KMS-11 (cell line): ENCODE data around the gene HECTD2.

ENCODE experiments used
- H2AFZ ChIP-seq: fragments of 200-600 bp; sonication (generic); 2 replicates; pipeline ENCODE4 v1.6.1; 2016; ENCODE audit warnings: antibody characterized with exemption, mixed run types, low read depth
- H3K27ac ChIP-seq: fragments of 200-600 bp; sonication (generic); 2 replicates; pipeline ENCODE4 v1.6.1; 2016; ENCODE audit warnings: mild to moderate bottlenecking, mixed run types
- H3K27me3 ChIP-seq: fragments of 200-600 bp; sonication (generic); 2 replicates; pipeline ENCODE4 v1.6.1; 2017; ENCODE audit warnings: mild to moderate bottlenecking, low read depth, mixed run types, moderate library complexity; ENCODE audit not compliant: insufficient read depth
- H3K36me3 ChIP-seq: fragments of 200-600 bp; sonication (generic); 2 replicates; pipeline ENCODE4 v1.6.1; 2017; ENCODE audit warnings: mild to moderate bottlenecking, mixed run types; ENCODE audit not compliant: insufficient read depth
- H3K4me1 ChIP-seq: fragments of 200-600 bp; sonication (generic); 2 replicates; pipeline ENCODE4 v1.6.1; 2016; ENCODE audit warnings: mild to moderate bottlenecking, low read depth, mixed run types; ENCODE audit not compliant: poor library complexity, severe bottlenecking
- H3K4me2 ChIP-seq: fragments of 200-600 bp; sonication (generic); 2 replicates; pipeline ENCODE4 v1.7.0; 2016; ENCODE audit warnings: mild to moderate bottlenecking, mixed run types
- H3K4me3 ChIP-seq: fragments of 200-600 bp; sonication (generic); IDR thresholded peaks from 2 replicates; pipeline ENCODE4 v1.6.1; 2017; ENCODE audit warnings: low read depth, low read length, mixed read lengths; ENCODE audit not compliant: insufficient read depth
- H3K79me2 ChIP-seq: fragments of 200-600 bp; sonication (generic); 2 replicates; pipeline ENCODE4 v1.6.1; 2016; ENCODE audit warnings: low read depth, mixed run types; ENCODE audit not compliant: insufficient read depth
- H3K9ac ChIP-seq: fragments of 200-600 bp; sonication (generic); 2 replicates; pipeline ENCODE4 v1.6.1; 2016; ENCODE audit warnings: mild to moderate bottlenecking, mixed run types
- H4K20me1 ChIP-seq: fragments of 200-600 bp; sonication (generic); 2 replicates; pipeline ENCODE4 v1.6.1; 2016; ENCODE audit warnings: mild to moderate bottlenecking, mixed run types; ENCODE audit not compliant: insufficient read depth
- CTCF ChIP-seq: fragments of 200-600 bp; sonication (generic); conservative IDR thresholded peaks from 2 replicates; pipeline ENCODE4 v1.6.1; 2017; ENCODE audit warnings: low read depth, mild to moderate bottlenecking, antibody characterized with exemption, low read length, moderate library complexity, mixed read lengths

Gene HECTD2

GRCh38 chr10:91552274-91553095 is 142.3 kb downstream of the HECTD2 start:
- no peaks in the 10 kb centered on the region for H3K36me3 ChIP-seq
- no peaks in the 10 kb centered on the region for H4K20me1 ChIP-seq
- H3K27ac ChIP-seq = no peak overlapping the region
- no peak overlapping the region for H2AFZ ChIP-seq
- no peaks in the 10 kb centered on the region for H3K79me2 ChIP-seq
- no peak for TF ChIP-seq CTCF
- H3K4me3 ChIP-seq = no peak overlapping the region
- no peak overlapping the region for H3K4me2 ChIP-seq
- no peaks in the 10 kb centered on the region for H3K4me1 ChIP-seq
- no peaks in the 10 kb centered on the region for H3K27me3 ChIP-seq
- no peak overlapping the region for H3K9ac ChIP-seq

- Histone ChIP-seq H3K27me3 (no peaks in the 10 kb centered on the region), H3K36me3 (no peaks in the 10 kb centered on the region), H3K27ac (no peak overlapping the region), H3K4me2 (no peak overlapping the region), H2AFZ (no peak overlapping the region), H4K20me1 (no peaks in the 10 kb centered on the region), H3K4me3 (no peak overlapping the region), H3K4me1 (no peaks in the 10 kb centered on the region), H3K79me2 (no peaks in the 10 kb centered on the region), H3K9ac (no peak overlapping the region)
- no peak for TF ChIP-seq CTCF
Observed at GRCh38 chr10:91555455-91555854, 145.3 kb downstream of the HECTD2 start.

- TF ChIP-seq CTCF = no peak
- no peak overlapping the region for H3K4me3 ChIP-seq
- no peak overlapping the region for H3K9ac ChIP-seq
- no peaks in the 10 kb centered on the region for H3K4me1 ChIP-seq
- no peak overlapping the region for H3K4me2 ChIP-seq
- no peak overlapping the region for H3K27ac ChIP-seq
- H3K27me3 ChIP-seq = no peaks in the 10 kb centered on the region
- no peaks in the 10 kb centered on the region for H4K20me1 ChIP-seq
- H3K79me2 ChIP-seq = no peaks in the 10 kb centered on the region
- no peaks in the 10 kb centered on the region for H3K36me3 ChIP-seq
- no peak overlapping the region for H2AFZ ChIP-seq
Observed at GRCh38 chr10:91556691-91557566, 146.8 kb downstream of the HECTD2 start.

- Histone ChIP-seq H2AFZ (no peak overlapping the region), H3K4me1 (no peaks in the 10 kb centered on the region), H3K27ac (no peak overlapping the region), H3K36me3 (no peaks in the 10 kb centered on the region), H3K9ac (no peak overlapping the region), H3K4me3 (no peak overlapping the region), H3K79me2 (no peaks in the 10 kb centered on the region), H3K4me2 (no peak overlapping the region), H3K27me3 (no peaks in the 10 kb centered on the region), H4K20me1 (no peaks in the 10 kb centered on the region)
- no peak for TF ChIP-seq CTCF
Observed at GRCh38 chr10:91557651-91558111, 147.5 kb downstream of the HECTD2 start.
